SU-DHL-6 (cell line): ENCODE measurements around the gene NYAP2.

Experiments used
- EZH2phosphoT487 ChIP-seq: fragments of 200-600 bp; sonication (generic), shearing (Covaris generic); conservative IDR thresholded peaks from 2 replicates; pipeline ENCODE4 v1.6.1; 2018; ENCODE audit warnings: mild to moderate bottlenecking, antibody characterized with exemption, low read length, moderate library complexity, mixed read lengths
- TF ChIP-seq, protein P1 (sequence below): fragments of 200-600 bp; sonication (generic); IDR thresholded peaks from one replicate; pipeline ENCODE4 v1.5.1; 2017; ENCODE audit warnings: antibody characterized with exemption, mild to moderate bottlenecking, low read length, moderate library complexity; ENCODE audit not compliant: insufficient read depth, poor library complexity, severe bottlenecking

DNA sequence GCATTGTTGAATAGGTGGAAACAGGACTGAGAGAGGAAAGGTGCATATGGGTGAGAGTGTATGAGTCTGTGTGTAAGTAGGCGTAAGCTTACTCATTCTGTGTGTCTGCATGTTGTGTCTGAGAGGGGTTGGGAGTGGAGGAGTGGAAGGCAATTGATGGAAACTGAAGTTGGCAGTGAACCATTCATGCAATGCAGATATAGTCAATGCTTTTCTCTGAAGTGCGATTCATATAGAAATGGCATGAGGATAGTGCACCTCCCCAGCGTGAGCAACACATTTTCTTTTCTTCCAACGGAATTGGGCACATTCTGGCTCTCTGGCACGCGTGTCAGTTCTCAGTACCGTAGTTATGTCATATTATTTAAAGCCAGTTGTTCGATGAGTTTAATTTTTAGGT, 250.5 kb downstream of the NYAP2 start:
- TF ChIP-seq, protein P1, sequence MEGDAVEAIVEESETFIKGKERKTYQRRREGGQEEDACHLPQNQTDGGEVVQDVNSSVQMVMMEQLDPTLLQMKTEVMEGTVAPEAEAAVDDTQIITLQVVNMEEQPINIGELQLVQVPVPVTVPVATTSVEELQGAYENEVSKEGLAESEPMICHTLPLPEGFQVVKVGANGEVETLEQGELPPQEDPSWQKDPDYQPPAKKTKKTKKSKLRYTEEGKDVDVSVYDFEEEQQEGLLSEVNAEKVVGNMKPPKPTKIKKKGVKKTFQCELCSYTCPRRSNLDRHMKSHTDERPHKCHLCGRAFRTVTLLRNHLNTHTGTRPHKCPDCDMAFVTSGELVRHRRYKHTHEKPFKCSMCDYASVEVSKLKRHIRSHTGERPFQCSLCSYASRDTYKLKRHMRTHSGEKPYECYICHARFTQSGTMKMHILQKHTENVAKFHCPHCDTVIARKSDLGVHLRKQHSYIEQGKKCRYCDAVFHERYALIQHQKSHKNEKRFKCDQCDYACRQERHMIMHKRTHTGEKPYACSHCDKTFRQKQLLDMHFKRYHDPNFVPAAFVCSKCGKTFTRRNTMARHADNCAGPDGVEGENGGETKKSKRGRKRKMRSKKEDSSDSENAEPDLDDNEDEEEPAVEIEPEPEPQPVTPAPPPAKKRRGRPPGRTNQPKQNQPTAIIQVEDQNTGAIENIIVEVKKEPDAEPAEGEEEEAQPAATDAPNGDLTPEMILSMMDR: no peak
- no peak for TF ChIP-seq EZH2phosphoT487
